BJ (cell line): ENCODE measurements around the gene DNAH10. TPM values are rescaled to one million over a fixed set of nuclear protein-coding genes. Genes with fewer than 3 reads are reported as not detected.

ENCODE experiments used
- CTCF ChIA-PET: fragments of 350-600 bp; formaldehyde crosslinking; extraction: SDS; loops from one replicate; lab custom pipeline; 2021; ENCODE audit warnings: antibody characterized with exemption, inconsistent platforms; lab: Yijun Ruan, JAX
- POLR2A ChIA-PET: fragments of 300-600 bp; sonication (Branson Sonifier 250); formaldehyde crosslinking; extraction: SDS; loops from one replicate; lab custom pipeline; 2021; ENCODE audit warnings: antibody characterized with exemption; lab: Charles Lee
- DNase-seq: peaks from one replicate; pipeline ENCODE4 v3.0.0-alpha.2; 2011; ENCODE audit warnings: low read depth
- H3K27me3 ChIP-seq: 2 replicates; pipeline ENCODE4 v1.6.0; 2011; ENCODE audit warnings: low read length; ENCODE audit not compliant: control insufficient read depth, insufficient read depth
- H3K36me3 ChIP-seq: 2 replicates; pipeline ENCODE4 v1.5.1; 2011; ENCODE audit warnings: low read length; ENCODE audit not compliant: control insufficient read depth, insufficient read depth
- H3K4me3 ChIP-seq: 2 replicates; pipeline ENCODE4 v1.5.1; 2011; ENCODE audit warnings: low read depth, mild to moderate bottlenecking, control low read depth, low read length
- polyA plus RNA-seq: library from polyadenylated mRNA; depleted of rRNA; stranded (reverse); fragments of >200 nt; gene quantifications from 2 replicates; pipeline ENCODE4 v1.2.3, GENCODE V29; 2011
- TF ChIP-seq, protein P1 (sequence below): IDR thresholded peaks from 2 replicates; pipeline ENCODE4 v1.5.1; 2011; ENCODE audit warnings: low read depth, mild to moderate bottlenecking, control low read depth, inconsistent platforms, low read length, moderate library complexity; ENCODE audit not compliant: insufficient read depth

The DNAH10 gene
- polyA plus RNA-seq, 1 experiment: 0.61 TPM

DNA sequence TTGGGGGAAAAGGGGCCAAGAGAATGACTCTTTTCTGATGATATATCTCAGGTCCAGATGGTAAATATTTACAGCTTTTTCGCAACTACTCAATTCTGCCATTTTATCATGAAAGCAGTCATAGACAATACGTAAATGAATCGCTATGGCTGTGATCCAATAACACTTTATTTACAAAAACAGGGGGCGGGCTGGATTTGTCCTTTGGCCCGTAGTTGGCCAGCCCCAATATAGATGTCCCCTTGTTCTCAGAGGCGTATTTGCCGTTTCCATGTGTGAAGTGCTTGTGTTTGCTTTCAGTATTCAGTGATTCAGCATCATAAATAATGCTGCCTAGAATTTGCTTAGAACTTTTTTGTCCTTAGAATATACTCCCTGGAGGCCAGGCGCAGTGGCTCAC is 133.3 kb downstream of the DNAH10 start:
- TF ChIP-seq, protein P1, sequence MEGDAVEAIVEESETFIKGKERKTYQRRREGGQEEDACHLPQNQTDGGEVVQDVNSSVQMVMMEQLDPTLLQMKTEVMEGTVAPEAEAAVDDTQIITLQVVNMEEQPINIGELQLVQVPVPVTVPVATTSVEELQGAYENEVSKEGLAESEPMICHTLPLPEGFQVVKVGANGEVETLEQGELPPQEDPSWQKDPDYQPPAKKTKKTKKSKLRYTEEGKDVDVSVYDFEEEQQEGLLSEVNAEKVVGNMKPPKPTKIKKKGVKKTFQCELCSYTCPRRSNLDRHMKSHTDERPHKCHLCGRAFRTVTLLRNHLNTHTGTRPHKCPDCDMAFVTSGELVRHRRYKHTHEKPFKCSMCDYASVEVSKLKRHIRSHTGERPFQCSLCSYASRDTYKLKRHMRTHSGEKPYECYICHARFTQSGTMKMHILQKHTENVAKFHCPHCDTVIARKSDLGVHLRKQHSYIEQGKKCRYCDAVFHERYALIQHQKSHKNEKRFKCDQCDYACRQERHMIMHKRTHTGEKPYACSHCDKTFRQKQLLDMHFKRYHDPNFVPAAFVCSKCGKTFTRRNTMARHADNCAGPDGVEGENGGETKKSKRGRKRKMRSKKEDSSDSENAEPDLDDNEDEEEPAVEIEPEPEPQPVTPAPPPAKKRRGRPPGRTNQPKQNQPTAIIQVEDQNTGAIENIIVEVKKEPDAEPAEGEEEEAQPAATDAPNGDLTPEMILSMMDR: no peak
- no peaks in the 10 kb centered on the region for H3K36me3 ChIP-seq
- H3K27me3 ChIP-seq: peaks cover 7% of the 10 kb centered on the region
- no peak for DNase-seq
- H3K4me3 ChIP-seq: no peak overlapping the region
- ChIA-PET POLR2A (no interaction called here), CTCF (interaction anchor here (0.7 to 1.0 kb wide), 2 partner anchors 10 to 89 kb away, joined by 3 to 4 read pairs; no protein-coding TSS in a partner anchor)

DNA sequence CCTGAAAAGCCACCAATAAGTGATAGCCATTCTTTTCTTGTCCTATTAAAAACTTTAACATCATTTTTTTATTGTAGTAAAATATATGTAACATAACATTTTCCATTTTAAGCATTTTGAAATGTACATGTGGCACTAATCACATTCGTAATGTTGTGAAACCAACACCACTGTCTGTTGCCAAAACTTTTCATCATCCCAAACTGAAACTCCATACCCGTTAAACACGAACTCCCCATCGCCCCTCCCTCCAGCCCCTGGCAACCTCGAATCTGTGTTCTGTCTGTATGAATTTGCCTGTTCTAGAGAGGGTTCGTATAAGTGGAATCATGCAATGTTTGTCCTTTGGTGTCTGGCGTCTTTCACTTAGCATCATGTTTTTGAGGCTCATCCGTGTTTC is 134.7 kb downstream of the DNAH10 start:
- TF ChIP-seq, protein P1: no peak
- Histone ChIP-seq H3K36me3 (no peaks in the 10 kb centered on the region), H3K27me3 (peaks cover 5% of the 10 kb centered on the region), H3K4me3 (peak overlapping the region; percentile 44)
- ChIA-PET POLR2A (no interaction called here), CTCF (interaction anchor here (1.0 kb wide), 1 partner anchor 8 kb away, joined by 4 read pairs; no protein-coding TSS in a partner anchor)
- peak; percentile 44 for DNase-seq

DNA sequence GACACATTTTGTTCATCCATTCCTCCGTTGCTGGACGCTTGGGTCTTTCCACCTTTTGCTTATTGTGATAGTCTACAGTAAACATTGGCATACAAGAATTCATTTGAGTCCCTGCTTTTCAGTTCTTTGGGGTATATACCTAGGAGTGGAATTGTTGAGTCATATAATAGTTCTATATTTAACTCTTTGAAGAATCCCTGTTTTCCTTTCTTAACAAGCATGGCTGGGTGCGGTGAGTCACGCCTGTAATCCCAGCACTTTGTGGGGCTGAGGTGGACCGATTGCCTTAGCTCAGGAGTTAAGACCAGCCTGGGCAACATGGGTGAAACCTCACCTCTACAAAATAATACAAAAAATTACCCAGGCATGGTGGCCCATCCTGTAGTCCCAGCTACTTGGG is 135.1 kb downstream of the DNAH10 start:
- TF ChIP-seq, protein P1: no peak
- ChIA-PET CTCF (no interaction called here), POLR2A (no interaction called here)
- Histone ChIP-seq H3K27me3 (peaks cover 5% of the 10 kb centered on the region), H3K4me3 (peak overlapping the region; percentile 44), H3K36me3 (no peaks in the 10 kb centered on the region)
- DNase-seq: peak; percentile 44

DNA sequence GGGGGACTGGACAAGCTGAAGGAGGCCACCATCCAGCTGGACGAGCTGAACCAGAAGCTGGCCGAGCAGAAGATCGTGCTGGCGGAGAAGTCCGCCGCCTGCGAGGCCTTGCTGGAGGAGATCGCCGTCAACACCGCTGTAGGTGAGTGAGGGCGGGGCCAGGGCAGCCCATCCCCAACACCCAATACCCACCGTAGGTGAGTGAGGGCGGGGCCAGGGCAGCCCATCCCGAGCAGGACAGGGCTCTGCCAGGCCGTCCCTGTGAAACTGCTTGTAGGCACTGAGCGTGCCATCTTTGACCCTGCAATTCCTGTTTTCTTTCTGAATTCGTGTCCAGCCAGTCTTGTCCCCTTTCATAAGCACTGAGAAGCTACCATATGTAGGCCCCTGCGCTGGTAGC is 136.6 kb downstream of the DNAH10 start:
- Histone ChIP-seq H3K4me3 (no peak overlapping the region), H3K36me3 (no peaks in the 10 kb centered on the region), H3K27me3 (peaks cover 2% of the 10 kb centered on the region; the same call in 1 of the 2 replicates)
- ChIA-PET POLR2A (no interaction called here), CTCF (interaction anchor here (1.1 to 1.3 kb wide), 2 partner anchors 32 to 74 kb away, joined by 3 to 4 read pairs; partner anchors contain the start of gene CCDC92)
- TF ChIP-seq, protein P1: no peak
- DNase-seq: no peak

DNA sequence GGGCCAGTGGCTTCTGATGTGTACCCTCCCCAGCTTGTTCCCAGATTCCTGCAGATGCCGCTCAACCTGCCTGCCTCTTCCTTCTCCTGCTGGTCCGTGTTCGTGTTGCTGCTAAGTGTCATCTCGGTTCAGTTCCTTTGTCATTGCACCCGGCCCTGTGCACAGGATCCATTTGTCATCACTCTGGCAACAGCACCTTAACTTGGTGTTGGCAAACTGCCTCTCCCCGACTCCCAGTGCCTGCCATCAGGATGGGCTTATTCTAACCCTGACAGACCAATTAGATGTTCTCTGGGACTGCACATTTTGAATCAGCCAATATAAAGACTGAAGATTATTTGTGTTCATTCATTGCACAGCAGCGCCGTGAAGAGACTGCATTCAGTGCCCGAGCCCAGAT is 137.3 kb downstream of the DNAH10 start:
- POLR2A ChIA-PET: no interaction called here
- TF ChIP-seq, protein P1: no peak

More for the DNA sequence above, 137.3 kb downstream of the DNAH10 start:
- Histone ChIP-seq H3K4me3 (no peak overlapping the region), H3K36me3 (no peaks in the 10 kb centered on the region), H3K27me3 (no peaks in the 10 kb centered on the region; the same call in 1 of the 2 replicates)
- CTCF ChIA-PET: interaction anchor here (1.3 kb wide), 1 partner anchor 73 kb away, joined by 3 read pairs; the partner anchor contains the start of gene CCDC92
- no peak for DNase-seq
